GM21619 (cell line): Measurements from ENCODE around the gene DDR2.
"Not testable (repeated sequence)": the region's sequence is repeated elsewhere in the genome, so short reads cannot be mapped to it uniquely, and the experiment has no call there.

Experiments
- ATAC-seq: cut with Tn5 transposase; IDR thresholded peaks from one replicate; pipeline ENCODE4 v1.9.1; 2021; ENCODE audit not compliant: unreplicated experiment

DDR2 gene

GRCh38 chr1:162753998-162754585 is 121.8 kb downstream of the DDR2 start:
- ATAC-seq, result no peak

GRCh38 chr1:162755306-162755705 is 123.0 kb downstream of the DDR2 start:
- no peak for ATAC-seq

- no peak for ATAC-seq
Measured at GRCh38 chr1:162756523-162756922, 124.3 kb downstream of the DDR2 start.

- no peak for ATAC-seq
Measured at GRCh38 chr1:162757476-162757875, 125.2 kb downstream of the DDR2 start.

- ATAC-seq, result no peak
Measured at GRCh38 chr1:162765788-162766187, 133.5 kb downstream of the DDR2 start.

- ATAC-seq, result no peak
Measured at GRCh38 chr1:162772571-162773154, 140.4 kb downstream of the DDR2 start.

- no peak for ATAC-seq
Measured at GRCh38 chr1:162774007-162774406, 141.7 kb downstream of the DDR2 start.

GRCh38 chr1:162779043-162779442 is 146.8 kb downstream of the DDR2 start:
- ATAC-seq, result no peak

- no peak for ATAC-seq
Measured at GRCh38 chr1:162782671-162783070, 150.4 kb downstream of the DDR2 start.

- not testable (repeated sequence) for ATAC-seq
Measured at GRCh38 chr1:162784926-162785325, 152.7 kb downstream of the DDR2 start.

GRCh38 chr1:162788783-162789182 is 156.5 kb downstream of the DDR2 start:
- ATAC-seq, result not testable (repeated sequence)

GRCh38 chr1:162790303-162790984 is 158.2 kb downstream of the DDR2 start, which contains the start of gene HSD17B7:
HSD17B7 (plus strand) TSS chr1:162790702; CDS start chr1:162790801, 99 bp downstream.
- ATAC-seq, result peak; percentile 99

- ATAC-seq, result not testable (repeated sequence)
Measured at GRCh38 chr1:162790985-162791357, 158.7 kb downstream of the DDR2 start.

GRCh38 chr1:162794284-162794683 is 162.0 kb downstream of the DDR2 start:
- not testable (repeated sequence) for ATAC-seq

- not testable (repeated sequence) for ATAC-seq
Measured at GRCh38 chr1:162796617-162797279, 164.5 kb downstream of the DDR2 start.

- not testable (repeated sequence) for ATAC-seq
Measured at GRCh38 chr1:162799995-162800830, 167.9 kb downstream of the DDR2 start.

- ATAC-seq, result not testable (repeated sequence)
Measured at GRCh38 chr1:162807503-162807902, 175.2 kb downstream of the DDR2 start.

- not testable (repeated sequence) for ATAC-seq
Measured at GRCh38 chr1:162812357-162812756, 180.1 kb downstream of the DDR2 start.

- ATAC-seq, result not testable (repeated sequence)
Measured at GRCh38 chr1:162818136-162818535, 185.9 kb downstream of the DDR2 start.

- ATAC-seq, result not testable (repeated sequence)
Measured at GRCh38 chr1:162818666-162819065, 186.4 kb downstream of the DDR2 start.
